GM21717 (cell line): Measurements from ENCODE around the gene TRAK1.
A peak's percentile ranks its signal among the peaks of the same experiment; 100 is the strongest.
"Not testable (repeated sequence)": the region's sequence is repeated elsewhere in the genome, so short reads cannot be mapped to it uniquely, and the experiment has no call there.

Experiments used
- ATAC-seq: cut with Tn5 transposase; IDR thresholded peaks from one replicate; pipeline ENCODE4 v1.9.1; 2021; ENCODE audit warnings: mild to moderate bottlenecking, moderate library complexity; ENCODE audit not compliant: unreplicated experiment

The TRAK1 gene, protein sequence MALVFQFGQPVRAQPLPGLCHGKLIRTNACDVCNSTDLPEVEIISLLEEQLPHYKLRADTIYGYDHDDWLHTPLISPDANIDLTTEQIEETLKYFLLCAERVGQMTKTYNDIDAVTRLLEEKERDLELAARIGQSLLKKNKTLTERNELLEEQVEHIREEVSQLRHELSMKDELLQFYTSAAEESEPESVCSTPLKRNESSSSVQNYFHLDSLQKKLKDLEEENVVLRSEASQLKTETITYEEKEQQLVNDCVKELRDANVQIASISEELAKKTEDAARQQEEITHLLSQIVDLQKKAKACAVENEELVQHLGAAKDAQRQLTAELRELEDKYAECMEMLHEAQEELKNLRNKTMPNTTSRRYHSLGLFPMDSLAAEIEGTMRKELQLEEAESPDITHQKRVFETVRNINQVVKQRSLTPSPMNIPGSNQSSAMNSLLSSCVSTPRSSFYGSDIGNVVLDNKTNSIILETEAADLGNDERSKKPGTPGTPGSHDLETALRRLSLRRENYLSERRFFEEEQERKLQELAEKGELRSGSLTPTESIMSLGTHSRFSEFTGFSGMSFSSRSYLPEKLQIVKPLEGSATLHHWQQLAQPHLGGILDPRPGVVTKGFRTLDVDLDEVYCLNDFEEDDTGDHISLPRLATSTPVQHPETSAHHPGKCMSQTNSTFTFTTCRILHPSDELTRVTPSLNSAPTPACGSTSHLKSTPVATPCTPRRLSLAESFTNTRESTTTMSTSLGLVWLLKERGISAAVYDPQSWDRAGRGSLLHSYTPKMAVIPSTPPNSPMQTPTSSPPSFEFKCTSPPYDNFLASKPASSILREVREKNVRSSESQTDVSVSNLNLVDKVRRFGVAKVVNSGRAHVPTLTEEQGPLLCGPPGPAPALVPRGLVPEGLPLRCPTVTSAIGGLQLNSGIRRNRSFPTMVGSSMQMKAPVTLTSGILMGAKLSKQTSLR

DNA sequence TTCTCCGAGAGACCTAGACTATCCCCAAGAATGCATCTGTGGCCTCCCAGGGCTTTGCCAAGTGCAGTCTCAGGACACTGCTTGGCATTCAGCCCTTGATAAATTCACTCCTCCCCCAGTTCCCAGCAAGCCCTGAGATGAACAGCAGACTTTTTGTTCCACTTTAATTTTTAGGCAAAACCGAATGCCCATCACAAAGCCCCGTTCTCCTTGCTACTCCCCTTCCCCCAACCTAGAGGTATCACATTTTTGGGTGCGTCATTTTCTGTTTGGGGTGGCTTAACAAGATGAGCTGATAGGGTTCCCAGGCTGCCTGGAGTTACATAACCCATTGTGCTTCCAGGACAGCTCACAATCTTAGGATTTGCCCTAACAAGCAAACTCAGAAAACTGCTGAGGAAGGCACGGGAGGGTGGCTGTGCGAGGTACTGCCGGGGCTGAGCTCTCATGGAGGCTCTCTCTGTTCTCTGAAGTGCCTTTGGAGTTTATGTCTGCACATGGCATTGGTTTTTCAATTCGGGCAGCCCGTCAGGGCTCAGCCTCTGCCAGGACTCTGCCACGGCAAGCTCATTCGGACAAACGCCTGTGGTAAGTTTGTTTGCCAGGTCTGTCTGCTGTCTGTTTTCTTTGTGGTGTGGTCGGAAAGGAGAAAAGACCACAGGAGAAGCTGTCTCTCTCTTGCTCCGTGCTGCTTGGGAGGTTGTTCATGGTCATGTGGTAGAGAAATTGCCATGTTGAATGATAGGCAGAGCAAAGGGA, at the start of gene TRAK1:
Gene TRAK1, plus strand, starts transcription at position 385 of the 759 bp plus-strand sequence. Its CDS starts 113 bp downstream, at position 498.
- no peak for ATAC-seq

DNA sequence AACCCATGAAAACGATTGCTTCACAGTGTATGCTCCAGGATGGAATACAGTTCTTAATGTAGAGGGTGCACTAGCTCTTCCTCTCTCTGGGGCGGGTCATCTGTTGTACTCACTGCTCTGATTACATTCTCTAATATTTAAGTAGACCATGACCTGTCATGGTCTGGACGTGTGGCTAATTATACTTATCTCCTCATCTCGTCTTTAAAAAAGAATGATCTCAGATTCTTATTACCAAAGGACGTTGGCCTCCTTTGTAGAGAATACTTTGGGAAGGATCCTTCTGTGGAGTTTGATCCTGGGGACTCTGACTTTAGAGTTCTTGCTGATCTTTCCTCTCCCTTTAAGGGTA, 48.4 kb upstream of the TRAK1 start:
- ATAC-seq, result no peak

DNA sequence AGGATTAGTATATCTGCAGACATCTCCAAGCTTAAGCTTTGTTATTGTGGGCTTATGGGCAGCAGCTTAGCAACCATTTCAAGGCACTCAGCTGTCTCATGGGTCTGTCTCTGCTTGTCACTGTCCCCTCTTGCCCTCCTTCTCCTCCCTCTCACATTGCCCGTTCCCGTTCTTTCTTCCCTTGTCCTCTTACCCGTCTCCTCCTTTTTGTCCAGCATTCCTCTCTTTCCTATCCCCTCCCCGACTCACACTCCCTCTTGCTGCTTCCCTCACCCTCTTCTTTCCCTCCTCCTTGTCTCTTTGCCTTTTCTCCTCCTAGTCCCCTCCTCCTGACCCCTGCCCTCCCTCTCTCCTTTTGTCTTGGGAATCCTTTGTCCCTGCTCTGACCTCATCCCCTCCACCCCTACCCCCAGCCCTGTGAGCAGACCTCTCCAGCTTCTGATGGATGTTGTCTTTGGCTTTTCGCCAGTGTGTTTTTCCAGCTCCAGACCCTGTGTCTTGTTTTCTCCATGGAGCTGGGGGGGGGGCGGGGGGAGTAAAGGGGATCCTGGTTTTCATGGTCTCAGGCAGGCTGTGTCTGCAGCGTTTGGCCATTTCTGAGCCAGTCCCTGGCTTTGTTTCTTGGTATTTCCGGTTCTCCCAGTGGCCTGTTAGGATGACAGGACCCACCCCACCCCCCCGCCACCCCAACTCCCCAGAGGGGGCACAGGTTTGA, 47.9 kb upstream of the TRAK1 start:
- no peak for ATAC-seq

DNA sequence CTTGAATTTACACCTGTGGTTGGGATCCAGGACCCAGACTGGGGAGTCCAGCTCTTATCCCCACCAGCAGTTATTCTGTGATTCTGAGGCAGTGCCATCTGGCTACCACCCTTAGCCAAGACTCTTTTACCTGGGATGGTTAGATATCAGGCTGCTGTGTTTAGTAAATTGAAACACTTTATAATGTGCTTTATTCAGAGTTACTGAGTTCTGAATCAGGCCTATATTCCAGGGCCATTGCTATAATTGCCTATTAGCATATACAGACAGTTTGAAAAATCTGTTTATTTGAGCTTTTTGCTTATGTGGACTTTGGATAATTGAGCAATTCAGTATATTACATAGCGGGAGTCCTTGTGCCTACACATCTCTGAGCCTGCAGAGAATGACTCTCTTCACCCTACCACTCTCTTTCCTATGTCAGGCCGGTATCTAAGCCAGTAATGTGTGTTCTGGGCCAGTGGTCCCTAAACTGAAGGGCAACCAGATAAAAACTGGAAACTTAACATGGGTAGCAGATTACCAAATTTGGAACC, 45.4 kb upstream of the TRAK1 start:
- ATAC-seq, result no peak

DNA sequence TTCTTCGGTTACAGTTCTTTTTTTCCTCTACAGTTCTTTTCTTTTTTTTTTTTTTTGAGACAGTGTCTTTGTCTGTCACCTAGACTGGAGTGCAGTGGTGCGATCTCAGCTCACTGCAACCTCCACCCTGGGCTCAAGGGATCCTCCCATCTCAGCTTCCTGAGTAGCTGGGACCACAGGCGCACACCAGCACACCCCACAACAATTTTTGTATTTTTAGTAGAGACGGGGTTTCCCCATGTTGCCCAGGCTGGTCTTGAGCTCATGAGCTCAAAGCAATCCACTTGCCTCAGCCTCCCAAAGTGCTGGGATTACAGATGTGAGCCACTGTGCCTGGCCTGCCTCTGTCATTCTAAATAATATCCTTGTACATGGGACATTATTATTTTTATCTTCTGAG, 42.6 kb upstream of the TRAK1 start:
- ATAC-seq, result not testable (repeated sequence)

DNA sequence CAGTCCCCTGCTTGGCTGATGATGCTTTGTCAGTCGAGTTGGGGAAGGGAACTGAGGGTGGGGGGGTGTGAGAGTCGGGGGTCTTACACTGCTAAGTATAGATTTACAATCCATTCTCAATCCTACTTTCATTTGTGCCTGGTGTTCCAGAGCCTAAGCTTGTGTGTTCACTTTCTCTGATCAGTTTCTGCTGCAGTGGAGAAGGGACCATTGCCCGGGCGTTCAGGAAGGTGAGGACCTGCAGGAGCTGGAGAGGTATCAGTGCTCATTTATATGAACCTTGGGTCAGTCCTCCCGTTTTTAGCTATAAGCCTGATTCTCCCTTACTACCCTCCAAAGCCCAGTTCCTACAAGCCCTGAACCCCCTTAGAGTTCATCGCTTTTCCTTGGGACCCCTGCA, 41.0 kb upstream of the TRAK1 start:
- no peak for ATAC-seq

DNA sequence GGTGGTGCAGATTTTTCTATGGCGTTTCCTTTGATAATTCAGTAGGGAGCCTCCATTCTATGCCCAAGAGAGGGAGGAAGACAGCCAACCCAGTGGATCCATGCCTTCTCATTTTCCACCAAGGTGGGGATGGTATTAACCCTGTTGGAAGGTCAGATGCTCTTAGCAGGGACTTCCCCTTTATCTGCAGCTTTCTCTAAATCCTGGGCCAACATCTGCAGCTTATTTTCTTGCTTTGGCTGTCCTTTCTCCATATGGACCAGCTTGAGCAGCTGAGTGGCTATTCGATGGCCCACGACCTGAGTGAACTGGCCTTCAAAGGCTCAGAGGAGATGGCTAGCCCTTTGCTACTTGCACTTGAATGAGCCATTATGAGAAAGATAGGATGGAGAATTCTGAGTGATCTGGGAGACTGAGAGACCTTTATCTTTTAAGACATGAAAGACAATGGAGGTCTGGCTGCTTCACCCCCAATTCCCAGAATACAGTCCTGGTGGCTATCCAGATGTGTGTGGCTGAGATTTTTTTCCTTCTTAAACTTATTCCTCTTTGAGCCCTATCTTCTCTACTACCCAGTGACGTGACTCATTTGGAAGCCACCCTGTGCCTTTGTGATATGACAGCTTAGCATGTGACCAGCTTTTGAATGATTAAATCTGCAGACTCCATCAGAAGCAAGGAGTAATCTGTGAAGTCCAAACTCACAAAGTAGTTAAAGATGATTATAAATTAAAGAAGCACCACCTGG, 39.6 kb upstream of the TRAK1 start:
- no peak for ATAC-seq

DNA sequence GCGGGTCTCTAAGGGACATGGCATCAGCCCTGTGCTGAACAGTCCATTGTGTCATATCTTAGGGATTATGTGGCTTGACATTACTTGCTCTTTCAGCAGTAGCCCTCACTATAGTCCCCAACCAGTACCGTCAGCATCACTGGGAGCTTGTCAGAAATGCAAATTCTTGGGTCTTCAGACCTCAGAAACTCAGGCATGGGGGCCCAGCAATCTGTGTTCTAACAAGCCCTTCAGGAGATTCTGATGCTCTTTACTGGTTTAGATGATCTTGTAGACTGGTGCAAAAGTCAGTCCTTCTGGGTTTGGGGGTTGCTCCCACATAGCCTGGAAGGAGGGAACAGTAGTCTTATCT, 39.0 kb upstream of the TRAK1 start:
- no peak for ATAC-seq

DNA sequence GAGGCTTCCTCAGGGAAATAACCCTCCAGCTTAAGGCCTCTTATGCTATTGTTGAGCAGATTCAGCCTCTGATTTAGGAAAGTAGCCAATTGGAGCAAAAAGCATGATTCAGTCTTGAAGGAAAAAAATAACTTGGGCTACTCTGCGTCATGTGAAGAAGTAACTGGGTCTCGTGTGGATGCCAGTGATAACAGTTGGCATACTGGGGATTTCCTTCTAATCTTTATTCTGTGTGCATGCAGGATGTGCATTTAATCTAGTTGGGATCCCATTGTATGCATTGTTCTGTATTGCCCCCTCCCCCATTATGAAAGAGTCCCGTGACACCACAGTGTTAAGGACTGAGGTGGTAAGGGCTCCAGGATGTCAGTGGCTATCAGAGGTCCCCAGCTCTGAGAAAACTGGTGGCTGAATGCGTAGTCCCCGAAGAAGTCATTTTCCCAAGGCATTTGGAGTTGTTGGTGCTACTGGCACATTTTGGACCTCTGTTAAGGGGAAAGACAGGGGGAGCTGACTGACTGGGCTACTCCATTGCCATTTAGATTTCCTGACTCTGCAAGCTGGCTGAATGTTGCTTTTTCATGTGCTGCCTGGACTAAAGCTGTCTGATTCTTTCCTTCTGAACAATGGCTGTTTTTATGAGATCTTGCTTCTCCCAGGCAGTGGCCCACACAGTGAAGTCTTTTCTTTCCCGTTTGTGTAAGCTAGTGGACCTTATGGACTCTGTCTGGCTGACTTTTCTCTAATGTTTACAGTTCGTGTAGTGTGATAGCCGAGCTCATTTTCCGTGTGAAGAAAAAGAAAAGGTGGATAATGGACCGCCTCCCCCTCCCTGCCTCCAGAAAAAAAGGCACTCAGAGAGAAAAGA, 38.4 kb upstream of the TRAK1 start:
- no peak for ATAC-seq

DNA sequence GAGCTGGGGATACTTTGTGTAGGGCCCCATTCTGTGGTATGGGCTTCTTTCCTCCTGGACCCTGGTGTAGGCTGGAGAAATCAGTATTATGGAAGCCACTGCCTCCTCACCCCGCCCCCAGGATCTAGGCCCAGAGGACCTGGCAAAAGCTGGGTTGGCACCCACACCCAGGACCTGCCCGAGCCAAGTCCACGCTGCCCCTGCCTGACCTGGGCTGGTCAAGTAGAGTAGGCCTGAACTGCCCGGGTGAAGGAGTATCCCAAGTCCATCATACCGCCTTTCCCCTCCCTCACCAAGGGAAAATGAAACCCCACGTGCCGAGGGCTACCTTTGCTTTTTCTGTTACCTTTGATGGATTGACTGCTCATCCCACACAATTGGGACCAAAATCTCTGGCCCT, 37.7 kb upstream of the TRAK1 start:
- ATAC-seq, result no peak

DNA sequence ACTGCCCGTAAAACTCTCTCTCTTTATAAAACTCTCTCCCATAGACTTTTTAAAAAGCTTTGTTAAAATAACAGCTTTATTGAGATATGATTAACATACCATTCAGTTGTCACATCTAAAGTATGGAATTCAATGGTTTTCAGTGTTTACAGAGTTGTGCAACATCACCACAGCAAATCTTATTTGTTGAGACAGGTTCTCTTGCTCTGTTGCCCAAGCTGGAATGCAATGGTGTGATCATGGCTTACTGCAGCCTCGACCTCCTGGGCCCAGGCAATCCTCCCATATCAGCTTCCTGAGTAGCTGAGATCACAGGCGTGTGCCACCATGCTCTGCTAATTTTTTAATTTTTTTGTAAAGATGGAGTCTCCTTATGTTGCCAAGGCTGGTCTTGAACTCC, 35.9 kb upstream of the TRAK1 start:
- ATAC-seq, result no peak

DNA sequence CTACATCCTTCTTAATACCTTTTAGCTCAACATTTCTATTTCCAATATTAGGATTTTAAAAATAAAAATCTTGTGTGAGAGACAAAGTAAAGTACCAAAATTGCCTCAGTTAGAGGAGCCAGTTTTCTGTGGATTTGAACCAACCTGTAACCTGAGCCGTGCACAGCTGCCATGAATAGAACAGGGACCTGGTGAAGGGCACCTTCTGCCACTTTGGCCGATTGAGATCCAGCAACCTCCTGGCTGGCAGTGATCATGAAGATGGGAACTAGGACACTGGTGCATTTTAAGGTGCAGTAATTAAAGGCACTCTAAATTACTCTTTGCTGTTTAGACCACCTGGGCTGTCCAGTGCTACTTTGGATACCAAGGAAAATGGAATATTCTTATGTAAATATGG, 34.3 kb upstream of the TRAK1 start:
- no peak for ATAC-seq

DNA sequence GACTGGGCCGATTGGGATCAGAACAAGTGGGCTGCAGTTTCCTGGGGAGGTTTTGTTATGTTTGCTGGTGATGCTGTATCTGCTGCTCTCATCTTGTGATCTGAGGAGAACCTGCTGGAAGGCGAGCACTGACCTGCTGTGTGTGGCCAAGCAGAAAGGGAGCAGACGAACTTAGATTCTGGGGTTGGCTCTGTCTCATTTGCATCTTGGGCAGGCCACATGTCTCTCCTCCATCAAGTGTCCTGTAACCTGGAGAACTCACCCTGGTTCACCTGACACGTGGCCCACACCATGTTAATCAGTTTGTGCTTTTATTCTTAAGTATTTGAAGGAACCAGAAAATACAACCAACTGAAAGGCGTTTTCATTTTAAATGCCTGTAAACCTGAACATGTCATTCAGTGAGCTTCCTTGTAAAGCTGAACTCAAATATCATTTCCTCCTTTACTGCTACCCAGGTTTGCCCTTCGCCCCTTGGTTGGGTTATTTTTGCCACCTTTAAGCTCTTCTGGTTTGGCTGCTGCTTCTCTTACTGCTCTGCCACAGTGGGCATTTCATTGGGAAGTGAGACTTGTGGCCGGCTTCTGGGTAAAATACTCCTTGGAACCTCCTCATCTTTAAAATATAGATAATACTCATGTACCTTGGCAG, 33.5 kb upstream of the TRAK1 start:
- peak; percentile 57 for ATAC-seq

DNA sequence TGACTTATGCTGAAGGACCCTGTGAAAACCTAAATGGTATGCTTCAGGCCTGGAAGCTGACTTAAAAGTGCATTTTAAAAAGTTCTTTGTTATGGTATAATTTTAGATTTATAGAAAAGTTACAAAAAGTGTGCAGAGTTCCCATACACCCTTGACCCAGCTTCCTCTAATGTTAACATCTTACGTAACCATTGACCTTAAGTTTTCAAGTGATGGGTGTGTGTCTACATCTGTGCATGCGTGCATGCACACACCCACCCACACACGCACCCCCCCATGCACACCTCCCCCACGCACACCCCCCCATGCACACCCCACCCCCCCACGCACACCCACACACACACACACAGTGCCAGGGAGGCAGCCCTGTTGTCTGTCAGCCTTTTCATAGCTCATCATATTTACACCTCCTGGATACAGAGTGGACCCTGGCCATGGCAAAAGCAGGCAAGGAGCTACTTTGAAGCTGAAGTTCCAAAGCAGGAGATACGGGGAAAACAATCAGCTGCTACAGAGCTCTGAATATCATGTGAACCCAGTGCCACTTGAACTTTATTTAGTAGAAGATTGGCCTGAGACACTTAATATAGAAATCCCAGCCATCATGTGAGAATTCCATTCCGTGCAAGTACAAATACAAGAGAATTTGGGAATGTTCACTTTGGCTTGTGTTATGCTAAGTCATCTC, 30.0 kb upstream of the TRAK1 start:
- ATAC-seq, result no peak

DNA sequence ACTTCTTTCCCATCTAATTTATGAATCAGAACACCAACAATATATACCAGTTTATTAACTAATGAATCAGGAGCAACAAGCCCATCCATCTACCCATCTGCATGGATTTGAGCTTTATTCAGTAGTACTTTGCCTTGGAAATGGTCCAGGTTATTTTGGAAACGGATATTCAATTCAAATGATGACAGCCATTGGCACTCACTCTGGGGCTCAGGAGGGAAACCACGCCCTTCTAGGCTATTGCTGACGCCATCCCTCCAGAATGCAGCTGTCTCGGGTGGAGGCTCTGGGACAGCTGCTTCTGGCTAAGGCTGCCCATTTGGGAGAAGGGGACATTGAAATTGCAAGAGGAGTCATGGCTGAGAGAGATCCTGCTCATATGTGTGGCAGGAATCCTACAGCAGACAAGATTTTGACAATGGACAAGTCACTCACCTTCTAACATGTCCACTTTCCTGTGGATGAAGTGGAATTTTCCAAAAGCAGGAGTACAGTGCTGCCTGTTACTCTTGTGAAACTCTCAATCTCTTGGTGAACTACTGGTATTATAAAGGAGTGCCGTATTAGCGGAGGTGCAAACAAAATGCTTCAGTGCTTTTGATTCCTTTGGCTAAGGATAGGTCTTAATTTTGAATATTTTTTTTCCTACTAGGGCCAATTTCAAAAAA, 29.3 kb upstream of the TRAK1 start:
- no peak for ATAC-seq

DNA sequence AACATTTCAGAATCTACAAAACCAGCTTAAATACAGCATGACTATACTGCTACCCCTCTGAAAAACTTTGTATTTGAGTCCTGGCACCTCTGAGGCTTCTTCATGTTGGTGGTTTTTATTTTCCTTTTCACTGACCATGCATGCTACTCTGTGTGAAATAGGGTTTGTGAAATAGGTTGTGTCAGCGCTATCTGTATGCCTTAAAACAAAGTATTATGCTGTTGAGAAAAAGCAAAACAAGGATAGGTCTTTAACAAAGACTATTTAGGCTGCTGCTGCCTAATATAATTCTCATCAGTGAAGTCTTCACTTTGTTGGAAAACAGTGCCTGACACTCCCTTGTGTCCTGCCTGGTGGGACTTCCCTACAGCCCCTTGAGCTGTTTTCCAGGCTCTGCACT, 28.7 kb upstream of the TRAK1 start:
- ATAC-seq, result no peak

DNA sequence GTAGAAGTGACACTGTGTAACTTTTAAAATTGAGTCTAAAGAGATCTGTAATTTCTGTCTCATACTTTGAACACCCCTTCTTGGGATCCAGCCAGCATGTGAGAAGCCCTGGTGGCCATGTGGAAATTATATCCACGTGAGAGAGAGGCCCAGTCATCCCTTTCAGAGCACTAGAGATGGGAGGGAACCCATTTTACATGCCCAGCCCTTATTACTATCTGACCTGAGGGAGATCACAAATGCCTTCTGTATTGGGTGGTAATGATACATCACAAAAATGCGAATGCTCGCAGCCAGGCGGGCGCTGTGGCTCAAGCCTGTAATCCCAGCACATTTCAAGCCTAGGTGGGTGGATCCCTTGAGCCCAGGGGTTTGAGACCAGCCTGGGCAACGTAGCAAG, 27.3 kb upstream of the TRAK1 start:
- ATAC-seq, result no peak
